HG03432 (cell line): ENCODE data around the gene TRPC5OS.

Experiments
- ATAC-seq: cut with Tn5 transposase; IDR thresholded peaks from one replicate; pipeline ENCODE4 v1.9.1; 2021; ENCODE audit warnings: mild to moderate bottlenecking, moderate library complexity; ENCODE audit not compliant: unreplicated experiment

Gene TRPC5OS

GRCh38 chrX:111875881-111876280 is at the start of gene TRPC5OS:
TSS of gene TRPC5OS (plus strand) at chrX:111876181. CDS start at chrX:111901850, 25,669 bp downstream.
- ATAC-seq, result no peak

- no peak for ATAC-seq
Observed at GRCh38 chrX:111829345-111829744, 46.6 kb upstream of the TRPC5OS start.

- no peak for ATAC-seq
Observed at GRCh38 chrX:111830571-111830970, 45.4 kb upstream of the TRPC5OS start.

GRCh38 chrX:111831343-111831742 is 44.6 kb upstream of the TRPC5OS start:
- ATAC-seq, result no peak

- no peak for ATAC-seq
Observed at GRCh38 chrX:111837197-111837596, 38.8 kb upstream of the TRPC5OS start.

- no peak for ATAC-seq
Observed at GRCh38 chrX:111847491-111848133, 28.4 kb upstream of the TRPC5OS start.

- ATAC-seq, result no peak
Observed at GRCh38 chrX:111848541-111848940, 27.4 kb upstream of the TRPC5OS start.

GRCh38 chrX:111850975-111851374 is 25.0 kb upstream of the TRPC5OS start:
- ATAC-seq, result no peak

- no peak for ATAC-seq
Observed at GRCh38 chrX:111854556-111855490, 21.2 kb upstream of the TRPC5OS start.

- no peak for ATAC-seq
Observed at GRCh38 chrX:111857534-111858060, 18.4 kb upstream of the TRPC5OS start.

- ATAC-seq, result no peak
Observed at GRCh38 chrX:111861605-111862004, 14.4 kb upstream of the TRPC5OS start.

- no peak for ATAC-seq
Observed at GRCh38 chrX:111867236-111867635, 8.7 kb upstream of the TRPC5OS start.

GRCh38 chrX:111868726-111869638 is 7.0 kb upstream of the TRPC5OS start:
- ATAC-seq, result peak; percentile 73

- peak; percentile 84 for ATAC-seq
Observed at GRCh38 chrX:111869639-111870034, 6.3 kb upstream of the TRPC5OS start.

- no peak for ATAC-seq
Observed at GRCh38 chrX:111874241-111874640, 1.7 kb upstream of the TRPC5OS start.

- no peak for ATAC-seq
Observed at GRCh38 chrX:111876646-111877045, 665 bp downstream of the TRPC5OS start.

- ATAC-seq, result no peak
Observed at GRCh38 chrX:111877681-111878080, 1.7 kb downstream of the TRPC5OS start.

GRCh38 chrX:111880735-111881134 is 4.8 kb downstream of the TRPC5OS start:
- ATAC-seq, result no peak

GRCh38 chrX:111881715-111882114 is 5.7 kb downstream of the TRPC5OS start:
- ATAC-seq, result no peak

- ATAC-seq, result no peak
Observed at GRCh38 chrX:111886678-111887077, 10.7 kb downstream of the TRPC5OS start.

- no peak for ATAC-seq
Observed at GRCh38 chrX:111888600-111888999, 12.6 kb downstream of the TRPC5OS start.
